Endothelial cell of umbilical vein (primary cell): Measurements from ENCODE around the gene MED7. TPM values are rescaled to one million over a fixed set of nuclear protein-coding genes. Genes with fewer than 3 reads are reported as not detected.

ENCODE experiments used
- BruUV-seq: library from RNA; stranded (reverse); fragments of 400-500 nt; replicated peaks from 2 replicates; lab custom pipeline; 2021; lab: Mats Ljungman, UMichigan
- CTCF ChIA-PET: fragments of 300-600, 350-600 bp; sonication (Branson Sonifier 250); formaldehyde crosslinking; loops from one replicate; lab custom pipeline; 2021; ENCODE audit warnings: antibody characterized with exemption, inconsistent platforms; lab: Charles Lee
- POLR2A ChIA-PET: fragments of 300-600, 350-600 bp; sonication (Branson Sonifier 250); formaldehyde crosslinking; loops from one replicate; lab custom pipeline; 2021; ENCODE audit warnings: antibody characterized with exemption, inconsistent platforms; lab: Charles Lee
- DNase-seq: peaks from one replicate; pipeline ENCODE4 v3.0.0-alpha.2; 2011; ENCODE audit warnings: low read depth, low spot score
- FAIRE-seq: peaks from 2 replicates; lab custom pipeline; 2011; peaks lifted over from hg19 to GRCh38; lab: Jason Lieb, UNC
- H2AFZ ChIP-seq: 2 replicates; pipeline ENCODE4 v1.6.0; 2012; ENCODE audit warnings: low read depth, low read length, control low read depth, inconsistent platforms
- H3K27ac ChIP-seq: 2 replicates; pipeline ENCODE4 v1.5.1; 2011; ENCODE audit warnings: low read depth, mild to moderate bottlenecking, control low read depth, low read length, moderate library complexity; ENCODE audit not compliant: insufficient read depth
- H3K27me3 ChIP-seq, 2 experiments: 2 replicates each; pipeline versions ENCODE4 v1.6.0 to v1.6.1; 2011; ENCODE audit warnings: low read length in 2 of 2, mixed read lengths in 1 of 2; ENCODE audit not compliant: control insufficient read depth in 2 of 2, insufficient read depth in 2 of 2
- H3K36me3 ChIP-seq, 2 experiments: 2 replicates in 1 of 2; 3 replicates in 1 of 2; pipeline ENCODE4 v1.5.1; 2011; ENCODE audit warnings: low read length in 2 of 2, mild to moderate bottlenecking in 1 of 2, moderate library complexity in 1 of 2; ENCODE audit not compliant: control insufficient read depth in 2 of 2, insufficient read depth in 2 of 2; ENCODE audit errors: extremely low read depth in 1 of 2
- H3K4me1 ChIP-seq: 3 replicates; pipeline ENCODE4 v1.5.1; 2011; ENCODE audit warnings: mild to moderate bottlenecking, low read length; ENCODE audit not compliant: control insufficient read depth, insufficient read depth; ENCODE audit errors: extremely low read depth
- H3K4me2 ChIP-seq: 2 replicates; pipeline ENCODE4 v1.6.1; 2011; ENCODE audit warnings: low read length, control low read depth, mixed read lengths; ENCODE audit not compliant: insufficient read depth
- H3K4me3 ChIP-seq, 3 experiments: fragments of 200-600 bp in 1 of 3; sonication (generic), shearing (Covaris generic) in 1 of 3; replicated peaks in 1 of 3; 2 replicates each; pipeline ENCODE4 v1.5.1; 2011 to 2016; ENCODE audit warnings: control low read depth in 3 of 3, low read length in 3 of 3, mild to moderate bottlenecking in 2 of 3, inconsistent platforms in 1 of 3, low read depth in 1 of 3, moderate library complexity in 1 of 3; ENCODE audit not compliant: insufficient read depth in 1 of 3
- H3K79me2 ChIP-seq: 2 replicates; pipeline ENCODE4 v1.6.0; 2012; ENCODE audit warnings: low read length, inconsistent platforms; ENCODE audit not compliant: control insufficient read depth, insufficient read depth
- H3K9ac ChIP-seq: replicated peaks from 2 replicates; pipeline ENCODE3; 2011; ENCODE audit warnings: low read length, control low read depth; ENCODE audit not compliant: insufficient read depth; ENCODE audit errors: extremely low read depth
- H3K9me1 ChIP-seq: replicated peaks from 3 replicates; pipeline ENCODE4 v1.6.0; 2011; ENCODE audit warnings: mild to moderate bottlenecking, low read length; ENCODE audit not compliant: control insufficient read depth, insufficient read depth; ENCODE audit errors: extremely low read depth
- H3K9me3 ChIP-seq: replicated peaks from 2 replicates; pipeline ENCODE4 v1.5.1; 2012; ENCODE audit warnings: low read length, inconsistent platforms; ENCODE audit not compliant: control insufficient read depth, insufficient read depth
- H4K20me1 ChIP-seq: replicated peaks from 2 replicates; pipeline ENCODE3; 2011; ENCODE audit warnings: mild to moderate bottlenecking, low read length; ENCODE audit not compliant: control insufficient read depth, insufficient read depth; ENCODE audit errors: extremely low read depth
- CTCF ChIP-seq, 2 donors: IDR thresholded peaks; 1 replicate in 1 of 2; 2 replicates in 1 of 2; pipeline ENCODE4 v1.5.1; 2011; ENCODE audit warnings: low read length in 2 of 2, mild to moderate bottlenecking in 2 of 2, moderate library complexity in 2 of 2, control low read depth in 1 of 2, inconsistent platforms in 1 of 2, low read depth in 1 of 2; ENCODE audit not compliant: insufficient read depth in 1 of 2; ENCODE audit errors: extremely low read depth in 1 of 2
- EZH2 ChIP-seq: IDR thresholded peaks from 2 replicates; pipeline ENCODE4 v1.6.1; 2012; ENCODE audit warnings: borderline replicate concordance, low read depth, mild to moderate bottlenecking, moderate library complexity, low read length, inconsistent platforms; ENCODE audit not compliant: severe bottlenecking
- FOS ChIP-seq: IDR thresholded peaks from 2 replicates; pipeline ENCODE4 v1.6.1; 2011; ENCODE audit warnings: mild to moderate bottlenecking, low read length, moderate library complexity, borderline replicate concordance; ENCODE audit not compliant: insufficient read depth
- GATA2 ChIP-seq: IDR thresholded peaks from 2 replicates; pipeline ENCODE4 v1.7.0; 2011; ENCODE audit warnings: low read depth, mild to moderate bottlenecking, moderate library complexity, mixed read lengths, low read length; ENCODE audit not compliant: insufficient read length, insufficient read depth
- JUN ChIP-seq: IDR thresholded peaks from 2 replicates; pipeline ENCODE4 v1.6.1; 2011; ENCODE audit warnings: borderline replicate concordance, low read depth; ENCODE audit not compliant: insufficient read length, insufficient read depth
- MAX ChIP-seq: IDR thresholded peaks from 2 replicates; pipeline ENCODE4 v1.6.1; 2011; ENCODE audit not compliant: insufficient read depth, insufficient read length
- MYC ChIP-seq: IDR thresholded peaks from one replicate; pipeline ENCODE4 v1.6.1; 2011; ENCODE audit warnings: mild to moderate bottlenecking, low read depth, low read length
- POLR2A ChIP-seq: IDR thresholded peaks from 2 replicates; pipeline ENCODE4 v1.6.1; 2012; ENCODE audit warnings: low read depth, mild to moderate bottlenecking, control low read depth, low read length
- POLR2AphosphoS5 ChIP-seq: IDR thresholded peaks from 2 replicates; pipeline ENCODE4 v1.6.1; 2012; ENCODE audit warnings: low read depth, mild to moderate bottlenecking, control low read depth, low read length, moderate library complexity; ENCODE audit not compliant: insufficient read depth
- dilution Hi-C: fragments of 300-500 bp; cut with MboI; formaldehyde crosslinking; loops from one replicate; pipeline ENCODE4 v1.15.0; 2019; ENCODE audit warnings: low sequenced_read_pairs; ENCODE audit not compliant: extremely low pct_ligation_motif_present
- intact Hi-C: fragments of 100-400 bp; cut with micrococcal nuclease; formaldehyde crosslinking; loops from one replicate; pipeline ENCODE4 v1.10.0; 2022
- polyA plus RNA-seq, 4 experiments: library from polyadenylated mRNA; depleted of rRNA in 3 of 4; stranded (reverse) in 3 of 4; unstranded in 1 of 4; fragments of >200 nt; gene quantifications; 2 replicates each; pipeline versions ENCODE4 v1.2.1 to v1.2.3, GENCODE V29; 2011 to 2012; ENCODE audit warnings: missing spikeins in 1 of 4
- total RNA-seq: library from RNA; stranded (reverse); gene quantifications from 2 replicates; pipeline ENCODE4 v1.2.3, GENCODE V29; 2021

The MED7 gene
- total and polyA plus RNA-seq, 2 donors (not counting 3 experiments of a cell fraction or from before 2014, with no cell fraction given), result 4.3 to 9.2 TPM

GRCh38 chr5:157164521-157164920 lies 21.9 kb upstream of the MED7 start:
- Histone ChIP-seq H2AFZ (no peak overlapping the region), H3K9me1 (no peaks in the 10 kb centered on the region), H3K27me3 (no peaks in the 10 kb centered on the region), H3K27ac (no peak overlapping the region), H3K4me3 (no peak overlapping the region), H3K4me1 (no peaks in the 10 kb centered on the region), H3K4me2 (no peak overlapping the region), H3K9me3 (no peaks in the 10 kb centered on the region), H4K20me1 (no peaks in the 10 kb centered on the region), H3K36me3 (no peaks in the 10 kb centered on the region), H3K9ac (no peak overlapping the region), H3K79me2 (no peaks in the 10 kb centered on the region)
- no peak for DNase-seq
- ChIA-PET CTCF (no interaction called here), POLR2A (no interaction called here)
- dilution Hi-C loops (no loop called here), intact Hi-C loops (no loop called here)
- BruUV-seq, result no TSS peak
- no peak for TF ChIP-seq JUN
- no peak for TF ChIP-seq CTCF (IDR thresholded peaks at IDR 0.05; ENCODE audit: extremely low read depth in 1 of 2, insufficient read depth in 1 of 2, low read depth in 1 of 2, low read length in 2 of 2)
- no peak for TF ChIP-seq POLR2AphosphoS5
- TF ChIP-seq MYC, result no peak
- no peak for TF ChIP-seq FOS
- no peak for TF ChIP-seq MAX
- TF ChIP-seq EZH2, result no peak
- no peak for TF ChIP-seq POLR2A
- TF ChIP-seq GATA2, result no peak
- no peak for FAIRE-seq
